VCaP (cell line): Measurements from ENCODE around the gene RAB3A.

Source experiments
- H3K27ac ChIP-seq: fragments of 450-650 bp; 2 replicates; pipeline ENCODE4 v1.5.1; 2017
- CTCF ChIP-seq: fragments of 450-650 bp; conservative IDR thresholded peaks from 2 replicates; pipeline ENCODE4 v1.5.1; 2017; ENCODE audit warnings: mild to moderate bottlenecking, moderate library complexity

The RAB3A gene

DNA sequence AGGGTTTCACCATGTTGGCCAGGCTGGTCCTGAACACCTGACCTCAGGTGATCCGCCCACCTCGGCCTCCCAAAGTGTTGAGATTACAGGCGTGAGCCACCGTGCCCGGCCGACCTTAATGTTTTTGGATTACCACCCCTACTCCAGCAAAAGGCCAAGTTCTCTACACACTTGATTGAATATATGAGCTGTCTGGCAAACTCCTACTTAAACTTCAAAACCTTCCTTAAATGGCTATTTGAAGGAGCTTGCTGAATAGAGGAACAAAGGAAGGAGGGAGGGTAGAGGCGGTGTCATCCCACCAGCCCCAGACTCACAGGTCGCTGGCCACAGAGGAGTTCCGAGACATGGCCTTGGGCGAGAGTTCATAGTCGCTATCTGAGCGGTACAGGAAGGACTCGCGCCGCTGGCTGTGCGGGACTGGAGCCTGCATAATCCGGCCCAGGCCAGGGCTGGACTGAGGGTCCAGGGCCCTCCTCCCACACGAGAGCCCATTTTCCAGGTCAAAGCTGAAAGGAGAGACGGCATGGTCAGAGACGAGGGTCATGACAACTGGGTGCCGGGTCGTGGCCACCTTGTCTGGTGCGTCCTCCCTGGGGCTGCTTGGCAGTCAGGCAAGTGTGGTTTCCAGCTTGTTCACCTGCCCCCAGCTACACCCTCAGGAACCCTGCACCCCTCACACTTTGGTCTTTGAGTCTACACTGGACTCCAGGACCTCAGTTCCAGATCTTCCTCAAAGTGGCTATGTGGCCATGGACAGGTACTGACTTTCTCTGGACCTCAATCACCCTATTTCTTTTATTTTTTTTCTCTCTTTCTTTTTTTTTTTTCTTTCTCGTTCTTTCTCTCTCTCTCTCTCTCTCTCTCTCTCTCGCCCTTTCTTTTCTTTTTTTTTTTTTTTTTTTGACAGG lies 18.2 kb upstream of the RAB3A start:
- no peak for TF ChIP-seq CTCF
- no peak overlapping the region for H3K27ac ChIP-seq

DNA sequence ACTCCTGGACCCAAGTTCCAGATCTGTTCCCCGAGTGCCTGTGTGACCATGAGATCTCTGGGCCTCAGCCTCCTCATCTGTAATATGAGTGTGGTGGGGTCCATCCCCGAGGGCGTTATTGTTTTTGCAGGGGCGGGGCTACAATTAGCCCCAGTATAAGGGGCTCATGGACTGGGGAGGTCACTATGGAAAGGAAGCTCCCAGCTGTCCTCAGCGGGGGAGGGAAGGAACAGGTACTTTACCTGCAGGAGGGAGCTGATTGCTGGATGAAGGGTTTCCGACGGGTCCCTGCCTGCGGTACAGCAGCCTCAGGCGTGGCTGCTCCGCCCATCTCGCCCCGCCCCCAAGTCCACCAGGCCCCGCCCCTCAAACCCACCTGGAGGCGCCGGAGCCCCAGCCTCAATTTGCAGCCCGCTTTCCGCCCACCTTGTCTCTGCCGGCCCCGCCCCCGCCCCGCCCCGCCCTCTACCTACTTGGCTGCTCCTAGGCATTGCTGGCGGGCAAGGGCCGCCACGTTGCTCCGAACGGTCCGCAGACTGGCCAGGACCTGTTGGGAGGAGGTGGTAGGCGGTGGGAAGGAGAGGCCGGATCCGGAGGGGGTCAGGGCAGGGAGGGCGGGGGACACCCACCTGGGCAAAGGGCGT lies 16.9 kb upstream of the RAB3A start:
- TF ChIP-seq CTCF: no peak

DNA sequence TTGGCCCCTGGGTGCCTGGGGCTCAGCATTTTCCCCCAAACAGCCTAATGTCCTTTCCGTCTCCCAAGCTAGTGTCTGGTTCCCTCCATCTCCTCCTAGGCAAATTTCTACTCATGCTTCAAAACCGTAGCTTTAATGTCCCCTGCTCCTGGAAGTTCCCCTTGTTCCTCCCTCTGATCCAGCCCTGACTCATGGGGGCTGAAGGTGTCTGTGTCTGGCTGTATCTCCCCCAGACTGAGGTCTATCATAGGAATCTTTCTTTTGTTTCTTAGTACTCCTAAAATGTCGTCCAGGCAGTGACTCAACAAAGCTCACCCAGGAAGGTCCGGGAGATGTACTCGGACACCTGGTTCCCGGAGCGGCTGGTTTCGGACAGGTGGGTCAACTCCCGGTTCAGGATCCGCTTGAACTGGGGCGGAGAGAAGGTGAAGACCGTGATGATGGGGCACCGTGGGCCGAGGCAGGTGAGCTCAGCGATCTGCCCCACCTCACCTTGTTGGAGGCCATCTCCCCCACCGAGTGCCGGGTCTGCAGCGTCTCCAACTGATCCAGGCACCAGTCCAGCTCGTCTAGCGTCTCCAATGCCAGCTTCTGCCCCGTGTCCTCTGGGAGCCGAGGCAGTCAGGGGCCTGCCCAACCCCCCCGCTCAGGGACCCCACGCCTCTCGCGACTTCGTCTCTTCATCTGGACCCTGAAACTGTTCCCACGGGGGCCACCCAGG lies 16.2 kb upstream of the RAB3A start:
- peak overlapping the region; percentile 21; the same call in 1 of the 2 replicates for H3K27ac ChIP-seq

More for the DNA sequence above, 16.9 kb upstream of the RAB3A start:
- peak overlapping the region; percentile 21; the same call in 1 of the 2 replicates for H3K27ac ChIP-seq

GRCh38 chr19:18218600-18218999 lies 14.8 kb upstream of the RAB3A start:
- H3K27ac ChIP-seq: no peak overlapping the region
- no peak for TF ChIP-seq CTCF

More for the DNA sequence above, 16.2 kb upstream of the RAB3A start:
- TF ChIP-seq CTCF: no peak

DNA sequence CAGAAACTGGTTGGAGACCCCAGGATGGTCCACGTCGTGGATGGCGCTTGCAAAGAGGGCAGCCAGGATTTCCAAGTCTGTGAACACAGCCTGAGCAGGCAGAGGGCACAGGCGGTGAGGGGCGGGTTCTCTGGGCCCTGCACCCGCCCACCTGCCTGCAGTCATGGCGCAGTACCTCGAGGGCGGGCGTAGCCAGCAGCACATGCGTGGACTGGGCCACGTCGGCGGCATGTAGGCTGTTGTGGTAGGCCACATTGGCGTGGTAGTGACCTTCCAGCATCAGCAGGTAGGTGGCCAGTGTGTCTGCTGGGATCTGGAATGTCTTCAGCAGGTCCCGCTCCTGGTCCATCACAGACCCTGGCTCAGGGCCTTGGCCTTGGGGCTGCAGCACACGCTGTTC lies 14.3 kb upstream of the RAB3A start:
- no peak for TF ChIP-seq CTCF
- no peak overlapping the region for H3K27ac ChIP-seq

- TF ChIP-seq CTCF: no peak
- H3K27ac ChIP-seq: no peak overlapping the region
These were observed 12.9 kb upstream of the RAB3A start for GRCh38 chr19:18216789-18217188.
